K562 (cell line): Measurements from ENCODE around the gene PCID2. TPM values are rescaled to one million over a fixed set of nuclear protein-coding genes. Genes with fewer than 3 reads are reported as not detected.

Experiments used
- KDM5B ChIP-seq: fragments of 200-600 bp; sonication (generic); IDR thresholded peaks from 2 replicates; pipeline ENCODE4 v1.6.1; 2012; ENCODE audit warnings: low read depth, mild to moderate bottlenecking, moderate library complexity, low read length, control low read depth, inconsistent platforms; ENCODE audit not compliant: insufficient replicate concordance
- ZNF639 ChIP-seq, 2 experiments: fragments of 200-800 bp in 1 of 2; sonication (Bioruptor generic) in 1 of 2; sonication (generic) in 1 of 2; formaldehyde crosslinking in 1 of 2; IDR thresholded peaks in 1 of 2; conservative IDR thresholded peaks in 1 of 2; 2 replicates each; pipeline versions ENCODE4 v1.5.0 to v1.6.1; 2016 to 2020; ENCODE audit warnings: missing compliant biosample characterization in 1 of 2, missing genetic modification characterization in 1 of 2, missing genetic modification reagents in 1 of 2
- polyA plus RNA-seq, 8 experiments: library from polyadenylated mRNA; depleted of rRNA in 4 of 8; stranded (reverse) in 5 of 8; unstranded in 3 of 8; fragments of >200 nt; fragmentation: Nextera tagmentation in 2 of 8; fragmentation: Illumina TruSeq in 1 of 8; extraction: Ambion mirVana in 2 of 8; extraction: Trizol in 1 of 8; gene quantifications; 2 replicates each; pipeline versions ENCODE4 v1.2.1 to v1.2.3, GENCODE V29; 2011 to 2014; ENCODE audit warnings: inconsistent platforms in 1 of 8, missing spikeins in 1 of 8
- total RNA-seq, 7 experiments: library from RNA; depleted of rRNA in 6 of 7; stranded (reverse); fragments of >200 nt in 6 of 7; fragmentation: Illumina TruSeq in 2 of 7; extraction: Trizol in 2 of 7; gene quantifications; 2 replicates each; pipeline versions ENCODE4 v1.2.1 to v1.2.3, GENCODE V29; 2011 to 2021; ENCODE audit warnings: low replicate concordance in 1 of 7
- TF ChIP-seq, protein P1 (sequence below): sonication (generic); formaldehyde crosslinking; IDR thresholded peaks from 2 replicates; pipeline ENCODE4 v1.8.0; 2022; ENCODE audit warnings: mild to moderate bottlenecking, missing genetic modification reagents

Gene PCID2
- total and polyA plus RNA-seq, 9 of the 15 experiments (the other 6 are each of a cell fraction or from before 2014, with no cell fraction given), result 39.6 to 117 (median 59.6) TPM

DNA sequence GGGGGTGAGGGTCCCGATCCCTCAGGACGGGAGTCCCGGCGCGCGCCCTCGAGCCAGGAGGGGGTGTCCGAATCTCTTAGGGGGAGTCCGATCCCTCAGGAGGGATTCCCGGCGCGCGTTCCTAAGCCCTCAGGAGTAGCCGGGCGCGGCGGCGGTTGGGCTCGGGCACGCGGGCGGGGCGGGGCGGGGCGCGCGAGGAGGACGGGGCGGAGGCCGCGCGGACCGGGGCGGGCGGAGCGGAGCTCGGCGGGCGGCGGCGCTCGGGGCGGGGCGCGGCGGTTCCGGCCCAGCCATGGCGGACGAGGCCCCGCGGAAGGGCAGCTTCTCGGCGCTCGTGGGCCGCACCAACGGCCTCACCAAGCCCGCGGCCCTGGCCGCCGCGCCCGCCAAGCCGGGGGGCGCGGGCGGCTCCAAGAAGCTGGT lies 878 bp upstream of the PCID2 start, which contains the start of gene CUL4A (continued):
- TF ChIP-seq, protein P1, sequence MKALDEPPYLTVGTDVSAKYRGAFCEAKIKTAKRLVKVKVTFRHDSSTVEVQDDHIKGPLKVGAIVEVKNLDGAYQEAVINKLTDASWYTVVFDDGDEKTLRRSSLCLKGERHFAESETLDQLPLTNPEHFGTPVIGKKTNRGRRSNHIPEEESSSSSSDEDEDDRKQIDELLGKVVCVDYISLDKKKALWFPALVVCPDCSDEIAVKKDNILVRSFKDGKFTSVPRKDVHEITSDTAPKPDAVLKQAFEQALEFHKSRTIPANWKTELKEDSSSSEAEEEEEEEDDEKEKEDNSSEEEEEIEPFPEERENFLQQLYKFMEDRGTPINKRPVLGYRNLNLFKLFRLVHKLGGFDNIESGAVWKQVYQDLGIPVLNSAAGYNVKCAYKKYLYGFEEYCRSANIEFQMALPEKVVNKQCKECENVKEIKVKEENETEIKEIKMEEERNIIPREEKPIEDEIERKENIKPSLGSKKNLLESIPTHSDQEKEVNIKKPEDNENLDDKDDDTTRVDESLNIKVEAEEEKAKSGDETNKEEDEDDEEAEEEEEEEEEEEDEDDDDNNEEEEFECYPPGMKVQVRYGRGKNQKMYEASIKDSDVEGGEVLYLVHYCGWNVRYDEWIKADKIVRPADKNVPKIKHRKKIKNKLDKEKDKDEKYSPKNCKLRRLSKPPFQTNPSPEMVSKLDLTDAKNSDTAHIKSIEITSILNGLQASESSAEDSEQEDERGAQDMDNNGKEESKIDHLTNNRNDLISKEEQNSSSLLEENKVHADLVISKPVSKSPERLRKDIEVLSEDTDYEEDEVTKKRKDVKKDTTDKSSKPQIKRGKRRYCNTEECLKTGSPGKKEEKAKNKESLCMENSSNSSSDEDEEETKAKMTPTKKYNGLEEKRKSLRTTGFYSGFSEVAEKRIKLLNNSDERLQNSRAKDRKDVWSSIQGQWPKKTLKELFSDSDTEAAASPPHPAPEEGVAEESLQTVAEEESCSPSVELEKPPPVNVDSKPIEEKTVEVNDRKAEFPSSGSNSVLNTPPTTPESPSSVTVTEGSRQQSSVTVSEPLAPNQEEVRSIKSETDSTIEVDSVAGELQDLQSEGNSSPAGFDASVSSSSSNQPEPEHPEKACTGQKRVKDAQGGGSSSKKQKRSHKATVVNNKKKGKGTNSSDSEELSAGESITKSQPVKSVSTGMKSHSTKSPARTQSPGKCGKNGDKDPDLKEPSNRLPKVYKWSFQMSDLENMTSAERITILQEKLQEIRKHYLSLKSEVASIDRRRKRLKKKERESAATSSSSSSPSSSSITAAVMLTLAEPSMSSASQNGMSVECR (CRISPR knock-in tag), result peak; percentile 8; the same call in 1 of the 2 replicates
- peak in 1 of 2 experiments; percentile 95; a peak in 2 of 4 replicates for TF ChIP-seq ZNF639 (CRISPR knock-in tag; conservative IDR thresholded peaks at IDR 0.05 in 1 of 2, IDR thresholded peaks at IDR 0.05 in 1 of 2)
- TF ChIP-seq KDM5B, result no peak
